Measurements from ENCODE around the gene KRT26. TPM values are rescaled to one million over a fixed set of nuclear protein-coding genes. Genes with fewer than 3 reads are reported as not detected.

The KRT26 gene
- total and polyA plus RNA-seq, 2 donors (not counting 1 experiment from before 2014, with no cell fraction given) = not detected

- intact Hi-C loops (cut with micrococcal nuclease) = no loop called here
- Histone ChIP-seq H3K9ac (ENCODE audit: low read length) (no peak overlapping the region), H3K36me3 (replicated peaks in 1 of 2; ENCODE audit: control extremely low read depth in 1 of 2, control insufficient read depth in 1 of 2, extremely low read depth in 1 of 2, insufficient read depth in 2 of 2, low read length in 1 of 2) (no peaks in the 10 kb centered on the region), H2AFZ (ENCODE audit: insufficient read depth, low read depth, low read length, poor library complexity, severe bottlenecking) (no peak overlapping the region), H3K9me3 (ENCODE audit: control extremely low read depth in 1 of 3, control insufficient read depth in 2 of 3, insufficient read depth in 1 of 3, low read length in 2 of 3) (peaks cover 0 to 5% (median 0%) of the 10 kb centered on the region in 3 donors), H3K27me3 (replicated peaks in 1 of 4; ENCODE audit: control extremely low read depth in 1 of 4, control insufficient read depth in 3 of 4, insufficient read depth in 4 of 4, low read length in 3 of 4) (peaks cover 0 to 23% (median 12%) of the 10 kb centered on the region in 4 experiments), H3K4me1 (ENCODE audit: control insufficient read depth in 2 of 2, insufficient read depth in 2 of 2, low read length in 2 of 2) (peaks cover 5 to 7% of the 10 kb centered on the region in 2 donors), H3K4me3 (ENCODE audit: control extremely low read depth in 1 of 5, extremely low read depth in 1 of 5, insufficient read depth in 1 of 5, low read depth in 2 of 5, low read length in 4 of 5) (no peak overlapping the region), H3K79me2 (ENCODE audit: control insufficient read depth, insufficient read depth, low read length) (no peaks in the 10 kb centered on the region), H4K20me1 (ENCODE audit: control insufficient read depth, insufficient read depth, low read length, poor library complexity, severe bottlenecking) (no peaks in the 10 kb centered on the region), H3K27ac (ENCODE audit: low read length in 2 of 2) (no peak overlapping the region), H3K4me2 (replicated peaks; ENCODE audit: low read depth, low read length, poor library complexity, severe bottlenecking) (no peak overlapping the region)
- ChIA-PET POLR2A (no interaction called here), CTCF (no interaction called here)
- DNase-seq (no peak), ATAC-seq (ENCODE audit: low read depth) (no peak)
- no peak overlapping the region for H3K27ac Mint-ChIP-seq
- no peak for TF ChIP-seq EZH2 (IDR thresholded peaks at IDR 0.05; ENCODE audit: borderline replicate concordance, insufficient read depth, low read depth, low read length, poor library complexity, severe bottlenecking)
- no peak for TF ChIP-seq CTCF (IDR thresholded peaks at IDR 0.05)
- no peaks in the 10 kb centered on the region for H3K9me3 Mint-ChIP-seq (ENCODE audit: insufficient read depth)
- WGBS (ENCODE audit: insufficient coverage) = 94% methylated on average over 2 of the region's 4 CpGs
- H3K4me3 Mint-ChIP-seq = no peak overlapping the region
- H3K4me1 Mint-ChIP-seq = peaks cover 2% of the 10 kb centered on the region
- peaks cover 74% of the 10 kb centered on the region for H3K27me3 Mint-ChIP-seq
These were observed 3.9 kb upstream of the KRT26 start for GRCh38 chr17:40775945-40776344.

- H3K9ac ChIP-seq (ENCODE audit: low read length) = no peak overlapping the region
- no peak for DNase-seq
- no peaks in the 10 kb centered on the region for H3K36me3 ChIP-seq (replicated peaks in 1 of 2; ENCODE audit: control extremely low read depth in 1 of 2, control insufficient read depth in 1 of 2, extremely low read depth in 1 of 2, insufficient read depth in 2 of 2, low read length in 1 of 2)
- no peaks in the 10 kb centered on the region for H3K79me2 ChIP-seq (ENCODE audit: control insufficient read depth, insufficient read depth, low read length)
- ATAC-seq (ENCODE audit: low read depth) = no peak
- H3K27me3 ChIP-seq (replicated peaks in 1 of 4; ENCODE audit: control extremely low read depth in 1 of 4, control insufficient read depth in 3 of 4, insufficient read depth in 4 of 4, low read length in 3 of 4) = peaks cover 0 to 22% (median 9%) of the 10 kb centered on the region in 4 experiments
- POLR2A ChIA-PET = no interaction called here
- Mint-ChIP-seq H3K27me3 (peaks cover 27% of the 10 kb centered on the region), H3K4me1 (no peaks in the 10 kb centered on the region), H3K27ac (no peak overlapping the region), H3K4me3 (no peak overlapping the region), H3K9me3 (ENCODE audit: insufficient read depth) (peaks cover 10% of the 10 kb centered on the region)
- no CpG with 5 or more reads among the region's 2 CpGs for WGBS (ENCODE audit: insufficient coverage)
- H3K4me2 ChIP-seq (replicated peaks; ENCODE audit: low read depth, low read length, poor library complexity, severe bottlenecking) = no peak overlapping the region
- CTCF ChIA-PET = no interaction called here
- H3K27ac ChIP-seq (ENCODE audit: low read length in 2 of 2) = no peak overlapping the region
- no peak overlapping the region for H2AFZ ChIP-seq (ENCODE audit: insufficient read depth, low read depth, low read length, poor library complexity, severe bottlenecking)
- no peak overlapping the region for H3K4me3 ChIP-seq (ENCODE audit: control extremely low read depth in 1 of 5, extremely low read depth in 1 of 5, insufficient read depth in 1 of 5, low read depth in 2 of 5, low read length in 4 of 5)
- peaks cover 4 to 38% (median 17%) of the 10 kb centered on the region in 3 donors for H3K9me3 ChIP-seq (ENCODE audit: control extremely low read depth in 1 of 3, control insufficient read depth in 2 of 3, insufficient read depth in 1 of 3, low read length in 2 of 3)
- intact Hi-C loops (cut with micrococcal nuclease) = no loop called here
- TF ChIP-seq EZH2 (IDR thresholded peaks at IDR 0.05; ENCODE audit: borderline replicate concordance, insufficient read depth, low read depth, low read length, poor library complexity, severe bottlenecking) (no peak), CTCF (IDR thresholded peaks at IDR 0.05) (no peak)
- no peaks in the 10 kb centered on the region for H3K4me1 ChIP-seq (ENCODE audit: control insufficient read depth in 2 of 2, insufficient read depth in 2 of 2, low read length in 2 of 2)
- no peaks in the 10 kb centered on the region for H4K20me1 ChIP-seq (ENCODE audit: control insufficient read depth, insufficient read depth, low read length, poor library complexity, severe bottlenecking)
These were observed 6.3 kb downstream of the KRT26 start for GRCh38 chr17:40765657-40766056.

Data from B cell (primary cell).